SH-SY5Y (cell line): ENCODE results near the gene PCSK2.

Experiments
- GATA2 ChIP-seq: IDR thresholded peaks from 2 replicates; pipeline ENCODE4 v1.6.1; 2011; ENCODE audit warnings: mild to moderate bottlenecking, low read depth, low read length
- GATA3 ChIP-seq: IDR thresholded peaks from 2 replicates; pipeline ENCODE4 v1.6.1; 2011; ENCODE audit warnings: low read depth, mild to moderate bottlenecking, low read length, moderate library complexity

DNA sequence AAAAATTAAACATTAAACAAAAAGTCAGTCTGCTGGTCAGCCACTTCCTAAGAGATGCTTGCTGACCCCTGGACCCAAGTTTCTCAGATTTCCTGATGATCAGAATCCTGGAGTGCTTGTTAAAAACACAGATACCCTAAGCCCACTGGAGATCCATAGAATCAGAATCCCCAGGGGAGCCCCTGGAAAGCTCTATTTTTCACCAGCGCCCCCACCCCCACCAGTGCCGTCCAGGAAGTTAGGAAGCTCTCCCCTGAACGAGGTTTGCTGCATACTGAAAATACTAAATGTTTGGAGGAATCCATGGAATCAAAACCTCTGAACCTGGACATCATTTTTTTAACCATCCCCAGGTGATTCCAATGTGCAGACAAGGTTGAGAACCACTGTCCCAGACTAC lies 235.1 kb downstream of the PCSK2 start:
- TF ChIP-seq GATA2, result no peak
- TF ChIP-seq GATA3, result no peak
